ENCODE results near the gene TRIM50.

TRIM50 gene

DNA sequence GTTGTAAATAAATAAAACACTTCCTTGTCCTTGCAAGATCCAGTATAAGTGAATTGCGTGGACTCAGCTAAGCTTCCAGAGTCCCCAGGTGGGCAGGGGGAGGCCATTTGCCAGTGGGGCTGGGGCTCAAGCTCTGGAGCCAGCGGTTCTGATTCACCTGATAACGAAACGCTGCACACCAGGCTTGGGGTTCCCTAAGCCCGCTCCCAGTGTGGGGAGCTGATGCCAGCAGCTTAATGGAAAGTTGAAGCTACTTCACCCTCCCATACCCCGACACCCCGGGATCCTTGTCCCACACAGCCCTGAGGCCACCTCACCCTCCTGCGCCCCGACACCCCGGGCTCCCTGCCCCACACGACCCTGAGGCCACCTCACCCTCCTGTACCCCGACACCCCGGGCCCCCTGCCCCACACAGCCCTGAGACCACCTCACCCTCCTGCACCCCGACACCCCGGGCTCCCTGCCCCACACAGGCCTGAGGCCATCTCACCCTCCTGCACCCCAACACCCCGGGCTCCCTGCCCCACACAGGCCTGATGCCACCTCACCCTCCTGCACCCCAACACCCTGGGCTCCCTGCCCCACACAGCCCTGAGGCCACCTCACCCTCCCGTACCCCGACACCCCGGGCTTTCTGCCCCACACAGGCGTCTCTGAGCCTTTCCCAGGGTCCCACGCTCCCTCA lies 30.9 kb upstream of the TRIM50 start:
- peaks cover 6% of the 10 kb centered on the region for H3K4me1 Mint-ChIP-seq
- H3K36me3 Mint-ChIP-seq (ENCODE audit: low read depth) = no peaks in the 10 kb centered on the region
- TF ChIP-seq, protein P1, sequence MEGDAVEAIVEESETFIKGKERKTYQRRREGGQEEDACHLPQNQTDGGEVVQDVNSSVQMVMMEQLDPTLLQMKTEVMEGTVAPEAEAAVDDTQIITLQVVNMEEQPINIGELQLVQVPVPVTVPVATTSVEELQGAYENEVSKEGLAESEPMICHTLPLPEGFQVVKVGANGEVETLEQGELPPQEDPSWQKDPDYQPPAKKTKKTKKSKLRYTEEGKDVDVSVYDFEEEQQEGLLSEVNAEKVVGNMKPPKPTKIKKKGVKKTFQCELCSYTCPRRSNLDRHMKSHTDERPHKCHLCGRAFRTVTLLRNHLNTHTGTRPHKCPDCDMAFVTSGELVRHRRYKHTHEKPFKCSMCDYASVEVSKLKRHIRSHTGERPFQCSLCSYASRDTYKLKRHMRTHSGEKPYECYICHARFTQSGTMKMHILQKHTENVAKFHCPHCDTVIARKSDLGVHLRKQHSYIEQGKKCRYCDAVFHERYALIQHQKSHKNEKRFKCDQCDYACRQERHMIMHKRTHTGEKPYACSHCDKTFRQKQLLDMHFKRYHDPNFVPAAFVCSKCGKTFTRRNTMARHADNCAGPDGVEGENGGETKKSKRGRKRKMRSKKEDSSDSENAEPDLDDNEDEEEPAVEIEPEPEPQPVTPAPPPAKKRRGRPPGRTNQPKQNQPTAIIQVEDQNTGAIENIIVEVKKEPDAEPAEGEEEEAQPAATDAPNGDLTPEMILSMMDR (IDR thresholded peaks at IDR 0.05; ENCODE audit: unreplicated experiment in 3 of 3) = no peak
- H3K9me3 Mint-ChIP-seq = peaks cover 5% of the 10 kb centered on the region
- H3K27ac Mint-ChIP-seq = peak overlapping the region in 2 of 3 experiments; percentile 44 to 69
- H3K4me3 Mint-ChIP-seq = peak overlapping the region in 1 of 3 experiments; percentile 32
- H3K27me3 Mint-ChIP-seq (ENCODE audit: low read depth) = peaks cover 21% of the 10 kb centered on the region

- Mint-ChIP-seq H3K36me3 (ENCODE audit: low read depth) (no peaks in the 10 kb centered on the region), H3K4me1 (peaks cover 14% of the 10 kb centered on the region), H3K9me3 (peaks cover 11% of the 10 kb centered on the region), H3K4me3 (no peak overlapping the region), H3K27ac (no peak overlapping the region), H3K27me3 (ENCODE audit: low read depth) (peaks cover 7% of the 10 kb centered on the region)
- TF ChIP-seq, protein P1 (IDR thresholded peaks at IDR 0.05; ENCODE audit: unreplicated experiment in 3 of 3) = no peak
Measured at GRCh38 chr7:73356159-73356558, 28.3 kb upstream of the TRIM50 start.

- H3K9me3 Mint-ChIP-seq = peaks cover 11% of the 10 kb centered on the region
- H3K4me3 Mint-ChIP-seq = no peak overlapping the region
- TF ChIP-seq, protein P1 (IDR thresholded peaks at IDR 0.05; ENCODE audit: unreplicated experiment in 3 of 3) = no peak
- no peak overlapping the region for H3K27ac Mint-ChIP-seq
- H3K27me3 Mint-ChIP-seq (ENCODE audit: low read depth) = peaks cover 7% of the 10 kb centered on the region
- H3K36me3 Mint-ChIP-seq (ENCODE audit: low read depth) = no peaks in the 10 kb centered on the region
- H3K4me1 Mint-ChIP-seq = peaks cover 22% of the 10 kb centered on the region
Measured at GRCh38 chr7:73354821-73355220, 26.9 kb upstream of the TRIM50 start.

GRCh38 chr7:73354196-73354595 lies 26.3 kb upstream of the TRIM50 start:
- H3K9me3 Mint-ChIP-seq = peaks cover 11% of the 10 kb centered on the region
- no peak overlapping the region for H3K4me3 Mint-ChIP-seq
- peaks cover 3% of the 10 kb centered on the region for H3K27me3 Mint-ChIP-seq (ENCODE audit: low read depth)
- TF ChIP-seq, protein P1 (IDR thresholded peaks at IDR 0.05; ENCODE audit: unreplicated experiment in 3 of 3) = no peak
- no peak overlapping the region for H3K27ac Mint-ChIP-seq
- H3K4me1 Mint-ChIP-seq = peaks cover 24% of the 10 kb centered on the region
- H3K36me3 Mint-ChIP-seq (ENCODE audit: low read depth) = no peaks in the 10 kb centered on the region

DNA sequence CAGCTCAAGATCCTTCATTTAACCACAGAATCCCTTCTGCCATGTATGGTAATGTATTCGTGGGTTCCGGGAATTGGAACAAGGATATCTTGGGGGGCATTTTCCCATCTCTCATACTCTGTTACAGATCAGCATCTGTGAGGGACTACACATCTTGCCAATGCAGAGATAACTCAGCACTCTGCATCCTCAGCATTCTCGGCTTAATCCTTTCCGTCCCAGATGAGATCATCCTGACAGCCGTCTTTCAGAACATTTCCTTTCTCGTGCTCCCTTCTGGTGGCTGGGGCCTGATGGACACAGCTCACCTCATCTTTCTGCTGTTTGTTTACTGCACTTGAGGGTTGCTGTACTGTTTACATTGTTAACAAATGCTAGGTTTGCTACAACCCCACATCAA lies 25.4 kb upstream of the TRIM50 start:
- Mint-ChIP-seq H3K4me1 (peaks cover 21% of the 10 kb centered on the region), H3K27me3 (ENCODE audit: low read depth) (peaks cover 3% of the 10 kb centered on the region), H3K9me3 (peaks cover 11% of the 10 kb centered on the region), H3K4me3 (no peak overlapping the region), H3K36me3 (ENCODE audit: low read depth) (no peaks in the 10 kb centered on the region), H3K27ac (no peak overlapping the region)
- TF ChIP-seq, protein P1 (IDR thresholded peaks at IDR 0.05; ENCODE audit: unreplicated experiment in 3 of 3) = no peak

GRCh38 chr7:73352784-73353183 lies 24.9 kb upstream of the TRIM50 start:
- TF ChIP-seq, protein P1 (IDR thresholded peaks at IDR 0.05; ENCODE audit: unreplicated experiment in 3 of 3) = no peak
- H3K9me3 Mint-ChIP-seq = peaks cover 11% of the 10 kb centered on the region
- H3K4me3 Mint-ChIP-seq = no peak overlapping the region
- peaks cover 17% of the 10 kb centered on the region for H3K4me1 Mint-ChIP-seq
- no peak overlapping the region for H3K27ac Mint-ChIP-seq
- no peaks in the 10 kb centered on the region for H3K36me3 Mint-ChIP-seq (ENCODE audit: low read depth)
- H3K27me3 Mint-ChIP-seq (ENCODE audit: low read depth) = peaks cover 3% of the 10 kb centered on the region
